SK-N-SH (cell line): ENCODE measurements around the gene CDK6. TPM values are rescaled to one million over a fixed set of nuclear protein-coding genes. Genes with fewer than 3 reads are reported as not detected.

Experiments
- CTCF ChIA-PET: fragments of 300-600, 350-600 bp; formaldehyde crosslinking; extraction: SDS; loops from one replicate; lab custom pipeline; 2021; lab: Yijun Ruan, JAX
- POLR2A ChIA-PET: fragments of 350-600 bp; sonication (Branson Sonifier 250); formaldehyde crosslinking; extraction: SDS; loops from one replicate; lab custom pipeline; 2020; ENCODE audit warnings: antibody characterized with exemption, inconsistent platforms; lab: Yijun Ruan, JAX
- DNase-seq: peaks from one replicate; pipeline ENCODE4 v3.0.0; 2012
- H2AFZ ChIP-seq: fragments of 200-600 bp; sonication (generic); 2 replicates; pipeline ENCODE4 v1.8.1; 2016; ENCODE audit warnings: antibody characterized with exemption, mild to moderate bottlenecking, low read depth
- H3F3A ChIP-seq: fragments of 200-600 bp; sonication (generic); replicated peaks from 2 replicates; pipeline ENCODE3; 2016; ENCODE audit warnings: antibody characterized with exemption, mild to moderate bottlenecking; ENCODE audit not compliant: insufficient read depth
- H3K27ac ChIP-seq, 2 experiments: fragments of 200-500 bp in 1 of 2; fragments of 200-600 bp in 1 of 2; sonication (Bioruptor generic) in 1 of 2; sonication (generic), shearing (Covaris generic) in 1 of 2; 2 replicates each; pipeline versions ENCODE4 v1.5.1 to v1.6.1; 2014 to 2016; ENCODE audit warnings: low read depth in 2 of 2, inconsistent platforms in 1 of 2, low read length in 1 of 2, mild to moderate bottlenecking in 1 of 2, mixed read lengths in 1 of 2
- H3K27me3 ChIP-seq: fragments of 200-600 bp; sonication (generic), shearing (Covaris generic); 2 replicates; pipeline ENCODE4 v1.6.1; 2016; ENCODE audit warnings: mixed run types; ENCODE audit not compliant: insufficient read depth
- H3K36me3 ChIP-seq, 2 experiments: fragments of 200-500 bp in 1 of 2; fragments of 200-600 bp in 1 of 2; sonication (Bioruptor generic) in 1 of 2; sonication (generic) in 1 of 2; replicated peaks in 1 of 2; 2 replicates each; pipeline versions ENCODE3 to v1.5.1; 2014 to 2016; ENCODE audit warnings: low read length in 1 of 2, mild to moderate bottlenecking in 1 of 2; ENCODE audit not compliant: insufficient read depth in 2 of 2, control insufficient read depth in 1 of 2
- H3K4me1 ChIP-seq, 2 experiments: fragments of 200-500 bp in 1 of 2; fragments of 200-600 bp in 1 of 2; sonication (Bioruptor generic) in 1 of 2; sonication (generic), shearing (Covaris generic) in 1 of 2; 2 replicates each; pipeline versions ENCODE4 v1.5.1 to v1.6.1; 2014 to 2016; ENCODE audit warnings: low read depth in 1 of 2, low read length in 1 of 2, mixed run types in 1 of 2; ENCODE audit not compliant: insufficient read depth in 2 of 2, control insufficient read depth in 1 of 2
- H3K4me2 ChIP-seq: fragments of 200-600 bp; sonication (generic), shearing (Covaris generic); 2 replicates; pipeline ENCODE4 v1.6.1; 2017; ENCODE audit warnings: mixed run types
- H3K4me3 ChIP-seq, 2 experiments: fragments of 200-500 bp in 1 of 2; fragments of 200-600 bp in 1 of 2; sonication (Bioruptor generic) in 1 of 2; sonication (generic), shearing (Covaris generic) in 1 of 2; 2 replicates each; pipeline versions ENCODE4 v1.5.1 to v1.8.1; 2014 to 2016; ENCODE audit warnings: low read depth in 2 of 2, inconsistent platforms in 1 of 2, low read length in 1 of 2, mild to moderate bottlenecking in 1 of 2, mixed read lengths in 1 of 2, moderate library complexity in 1 of 2
- H3K79me2 ChIP-seq: fragments of 200-600 bp; sonication (generic); 2 replicates; pipeline ENCODE4 v1.8.1; 2017; ENCODE audit warnings: mild to moderate bottlenecking; ENCODE audit not compliant: insufficient read depth
- H3K9ac ChIP-seq: fragments of 200-600 bp; sonication (generic); 2 replicates; pipeline ENCODE4 v1.6.1; 2017; ENCODE audit warnings: mixed run types
- H3K9me2 ChIP-seq: fragments of 200-600 bp; sonication (generic); 2 replicates; pipeline ENCODE4 v1.6.1; 2017; ENCODE audit warnings: mixed run types
- H3K9me3 ChIP-seq: fragments of 200-600 bp; sonication (generic); 2 replicates; pipeline ENCODE4 v1.6.1; 2017; ENCODE audit warnings: mixed run types, mild to moderate bottlenecking, moderate library complexity
- H4K20me1 ChIP-seq: fragments of 200-600 bp; sonication (generic); 2 replicates; pipeline ENCODE4 v1.6.1; 2017; ENCODE audit warnings: mild to moderate bottlenecking, mixed run types; ENCODE audit not compliant: insufficient read depth
- ELF1 ChIP-seq: IDR thresholded peaks from 2 replicates; pipeline ENCODE4 v1.4.0; 2012
- FOSL2 ChIP-seq: IDR thresholded peaks from 2 replicates; pipeline ENCODE4 v1.4.0; 2012; ENCODE audit warnings: low read depth, mild to moderate bottlenecking, moderate library complexity, borderline replicate concordance
- GABPA ChIP-seq: IDR thresholded peaks from 2 replicates; pipeline ENCODE4 v1.4.0; 2012; ENCODE audit warnings: low read depth, mild to moderate bottlenecking
- IRF3 ChIP-seq: fragments of 150-350 bp; IDR thresholded peaks from 2 replicates; pipeline ENCODE4 v1.6.1; 2016; ENCODE audit warnings: mild to moderate bottlenecking, low read depth, low read length
- JUND ChIP-seq: IDR thresholded peaks from 2 replicates; pipeline ENCODE4 v1.4.0; 2012
- POLR2AphosphoS5 ChIP-seq: IDR thresholded peaks from 2 replicates; pipeline ENCODE4 v1.6.1; 2012; ENCODE audit warnings: low read depth, low read length
- RFX5 ChIP-seq: IDR thresholded peaks from 2 replicates; pipeline ENCODE4 v1.6.1; 2012; ENCODE audit warnings: mild to moderate bottlenecking, improper control_type of control experiment, low read length
- SIN3A ChIP-seq: IDR thresholded peaks from 2 replicates; pipeline ENCODE4 v1.6.1; 2012; ENCODE audit warnings: low read depth, mild to moderate bottlenecking, low read length, moderate library complexity, borderline replicate concordance
- SMC3 ChIP-seq: IDR thresholded peaks from 2 replicates; pipeline ENCODE4 v1.6.1; 2012; ENCODE audit warnings: low read depth, low read length, improper control_type of control experiment
- TAF1 ChIP-seq: IDR thresholded peaks from 2 replicates; pipeline ENCODE4 v1.6.1; 2012; ENCODE audit warnings: low read depth, mild to moderate bottlenecking, low read length, moderate library complexity, borderline replicate concordance
- WGBS: methylation state at CpG from one replicate; pipeline ENCODE4 v1.1.6; 2017; ENCODE audit warnings: low lambda C conversion rate; 5-methylcytosine and 5-hydroxymethylcytosine counted together
- polyA plus RNA-seq, 3 experiments: library from polyadenylated mRNA; depleted of rRNA; stranded (reverse); fragments of >200 nt; gene quantifications; 2 replicates each; pipeline ENCODE4 v1.2.3, GENCODE V29; 2012
- TF ChIP-seq, protein P1 (sequence below): IDR thresholded peaks from 2 replicates; pipeline ENCODE4 v1.6.1; 2012; ENCODE audit warnings: mild to moderate bottlenecking, low read depth, low read length, moderate library complexity
- TF ChIP-seq, protein P2 (sequence below): IDR thresholded peaks from 2 replicates; pipeline ENCODE4; 2012
- TF ChIP-seq, protein P3 (sequence below): fragments of 200-600 bp; sonication (generic); IDR thresholded peaks from 2 replicates; pipeline ENCODE4 v1.6.1; 2017; ENCODE audit warnings: antibody characterized with exemption, mild to moderate bottlenecking, moderate library complexity
- TF ChIP-seq, protein P4 (sequence below): fragments of 150-350 bp; IDR thresholded peaks from 2 replicates; pipeline ENCODE4 v1.6.1; 2017; ENCODE audit warnings: antibody characterized with exemption, low read length, low read depth, borderline replicate concordance

The CDK6 gene
- polyA plus RNA-seq, 1 of the 3 experiments (the other 2 are of a cell fraction): 30.3 TPM

DNA sequence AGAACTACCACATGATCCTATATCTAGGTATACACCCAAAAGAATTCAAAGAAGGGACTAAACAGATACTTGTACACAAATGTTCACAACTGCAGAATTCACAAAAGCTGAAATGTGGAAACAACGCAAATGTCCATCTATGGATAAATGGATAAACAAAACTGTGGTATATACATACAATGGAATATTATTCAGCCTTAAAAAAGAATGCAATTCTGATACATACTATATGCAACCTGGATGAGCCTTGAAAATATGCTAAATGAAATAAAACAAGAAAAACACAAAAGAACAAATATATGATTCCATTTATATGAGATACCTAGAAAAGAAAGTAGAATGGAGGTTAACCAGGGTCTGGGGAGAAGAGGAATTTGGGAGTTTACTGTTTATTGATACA is 253.4 kb downstream of the CDK6 start (continued):
- TF ChIP-seq, protein P1, sequence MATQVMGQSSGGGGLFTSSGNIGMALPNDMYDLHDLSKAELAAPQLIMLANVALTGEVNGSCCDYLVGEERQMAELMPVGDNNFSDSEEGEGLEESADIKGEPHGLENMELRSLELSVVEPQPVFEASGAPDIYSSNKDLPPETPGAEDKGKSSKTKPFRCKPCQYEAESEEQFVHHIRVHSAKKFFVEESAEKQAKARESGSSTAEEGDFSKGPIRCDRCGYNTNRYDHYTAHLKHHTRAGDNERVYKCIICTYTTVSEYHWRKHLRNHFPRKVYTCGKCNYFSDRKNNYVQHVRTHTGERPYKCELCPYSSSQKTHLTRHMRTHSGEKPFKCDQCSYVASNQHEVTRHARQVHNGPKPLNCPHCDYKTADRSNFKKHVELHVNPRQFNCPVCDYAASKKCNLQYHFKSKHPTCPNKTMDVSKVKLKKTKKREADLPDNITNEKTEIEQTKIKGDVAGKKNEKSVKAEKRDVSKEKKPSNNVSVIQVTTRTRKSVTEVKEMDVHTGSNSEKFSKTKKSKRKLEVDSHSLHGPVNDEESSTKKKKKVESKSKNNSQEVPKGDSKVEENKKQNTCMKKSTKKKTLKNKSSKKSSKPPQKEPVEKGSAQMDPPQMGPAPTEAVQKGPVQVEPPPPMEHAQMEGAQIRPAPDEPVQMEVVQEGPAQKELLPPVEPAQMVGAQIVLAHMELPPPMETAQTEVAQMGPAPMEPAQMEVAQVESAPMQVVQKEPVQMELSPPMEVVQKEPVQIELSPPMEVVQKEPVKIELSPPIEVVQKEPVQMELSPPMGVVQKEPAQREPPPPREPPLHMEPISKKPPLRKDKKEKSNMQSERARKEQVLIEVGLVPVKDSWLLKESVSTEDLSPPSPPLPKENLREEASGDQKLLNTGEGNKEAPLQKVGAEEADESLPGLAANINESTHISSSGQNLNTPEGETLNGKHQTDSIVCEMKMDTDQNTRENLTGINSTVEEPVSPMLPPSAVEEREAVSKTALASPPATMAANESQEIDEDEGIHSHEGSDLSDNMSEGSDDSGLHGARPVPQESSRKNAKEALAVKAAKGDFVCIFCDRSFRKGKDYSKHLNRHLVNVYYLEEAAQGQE: no peak
- TF ChIP-seq SMC3: no peak

GRCh38 chr7:92576296-92576695 is 260.1 kb downstream of the CDK6 start:
- H3K27ac ChIP-seq: no peak overlapping the region
- POLR2A ChIA-PET: no interaction called here
- TF ChIP-seq TAF1: no peak
- no peak for TF ChIP-seq POLR2AphosphoS5
- TF ChIP-seq, protein P2, sequence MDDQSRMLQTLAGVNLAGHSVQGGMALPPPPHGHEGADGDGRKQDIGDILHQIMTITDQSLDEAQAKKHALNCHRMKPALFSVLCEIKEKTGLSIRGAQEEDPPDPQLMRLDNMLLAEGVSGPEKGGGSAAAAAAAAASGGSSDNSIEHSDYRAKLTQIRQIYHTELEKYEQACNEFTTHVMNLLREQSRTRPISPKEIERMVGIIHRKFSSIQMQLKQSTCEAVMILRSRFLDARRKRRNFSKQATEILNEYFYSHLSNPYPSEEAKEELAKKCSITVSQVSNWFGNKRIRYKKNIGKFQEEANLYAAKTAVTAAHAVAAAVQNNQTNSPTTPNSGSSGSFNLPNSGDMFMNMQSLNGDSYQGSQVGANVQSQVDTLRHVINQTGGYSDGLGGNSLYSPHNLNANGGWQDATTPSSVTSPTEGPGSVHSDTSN: no peak
- no peak for TF ChIP-seq SIN3A
- no peak for TF ChIP-seq JUND
- no peak for TF ChIP-seq GABPA
- no peak for TF ChIP-seq IRF3
- no peak for TF ChIP-seq RFX5
- TF ChIP-seq, protein P3, sequence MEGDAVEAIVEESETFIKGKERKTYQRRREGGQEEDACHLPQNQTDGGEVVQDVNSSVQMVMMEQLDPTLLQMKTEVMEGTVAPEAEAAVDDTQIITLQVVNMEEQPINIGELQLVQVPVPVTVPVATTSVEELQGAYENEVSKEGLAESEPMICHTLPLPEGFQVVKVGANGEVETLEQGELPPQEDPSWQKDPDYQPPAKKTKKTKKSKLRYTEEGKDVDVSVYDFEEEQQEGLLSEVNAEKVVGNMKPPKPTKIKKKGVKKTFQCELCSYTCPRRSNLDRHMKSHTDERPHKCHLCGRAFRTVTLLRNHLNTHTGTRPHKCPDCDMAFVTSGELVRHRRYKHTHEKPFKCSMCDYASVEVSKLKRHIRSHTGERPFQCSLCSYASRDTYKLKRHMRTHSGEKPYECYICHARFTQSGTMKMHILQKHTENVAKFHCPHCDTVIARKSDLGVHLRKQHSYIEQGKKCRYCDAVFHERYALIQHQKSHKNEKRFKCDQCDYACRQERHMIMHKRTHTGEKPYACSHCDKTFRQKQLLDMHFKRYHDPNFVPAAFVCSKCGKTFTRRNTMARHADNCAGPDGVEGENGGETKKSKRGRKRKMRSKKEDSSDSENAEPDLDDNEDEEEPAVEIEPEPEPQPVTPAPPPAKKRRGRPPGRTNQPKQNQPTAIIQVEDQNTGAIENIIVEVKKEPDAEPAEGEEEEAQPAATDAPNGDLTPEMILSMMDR: no peak
- TF ChIP-seq FOSL2: no peak
- no peak for TF ChIP-seq SMC3
- TF ChIP-seq ELF1: no peak
- TF ChIP-seq, protein P4, sequence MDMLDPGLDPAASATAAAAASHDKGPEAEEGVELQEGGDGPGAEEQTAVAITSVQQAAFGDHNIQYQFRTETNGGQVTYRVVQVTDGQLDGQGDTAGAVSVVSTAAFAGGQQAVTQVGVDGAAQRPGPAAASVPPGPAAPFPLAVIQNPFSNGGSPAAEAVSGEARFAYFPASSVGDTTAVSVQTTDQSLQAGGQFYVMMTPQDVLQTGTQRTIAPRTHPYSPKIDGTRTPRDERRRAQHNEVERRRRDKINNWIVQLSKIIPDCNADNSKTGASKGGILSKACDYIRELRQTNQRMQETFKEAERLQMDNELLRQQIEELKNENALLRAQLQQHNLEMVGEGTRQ: no peak
- TF ChIP-seq, all 33 proteins: peak for 0
- Histone ChIP-seq H3K4me2 (no peak overlapping the region), H2AFZ (no peak overlapping the region), H3K9ac (no peak overlapping the region), H3K9me3 (no peaks in the 10 kb centered on the region), H3F3A (peaks cover 19% of the 10 kb centered on the region), H3K79me2 (peaks cover 53% of the 10 kb centered on the region), H4K20me1 (peaks cover 12% of the 10 kb centered on the region), H3K4me1 (no peaks in the 10 kb centered on the region), H3K9me2 (no peaks in the 10 kb centered on the region), H3K27me3 (no peaks in the 10 kb centered on the region), H3K36me3 (peaks cover 80 to 93% of the 10 kb centered on the region in 2 experiments), H3K4me3 (no peak overlapping the region)
- CTCF ChIA-PET: interaction anchor here (1.2 to 1.7 kb wide), 2 partner anchors 11 to 14 kb away, joined by 3 to 9 read pairs; partner anchors contain the start of gene FAM133B
- no peak for DNase-seq
- 95% methylated on average over 3 of the region's 3 CpGs for WGBS
